Stimulated activated CD4-positive, alpha-beta T cell treated with anti-CD3 and anti-CD28 coated beads, Interleukin-15, amount 100 ng/mL, for 48 hours (primary cell): Measurements from ENCODE around the gene UCMA.

Experiments used
- DNase-seq, 2 donors: peaks; one replicate each; pipeline ENCODE4 v3.0.0-alpha.2; 2020; ENCODE audit warnings: low read depth in 2 of 2

The UCMA gene

GRCh38 chr10:13187135-13187534 lies 47.0 kb downstream of the UCMA start:
- DNase-seq = no peak

- DNase-seq = no peak
Measured at GRCh38 chr10:13184730-13185514, 49.3 kb downstream of the UCMA start.

GRCh38 chr10:13184276-13184675 lies 49.9 kb downstream of the UCMA start:
- no peak for DNase-seq

- no peak for DNase-seq
Measured at GRCh38 chr10:13183625-13184024, 50.5 kb downstream of the UCMA start.

- DNase-seq = no peak
Measured at GRCh38 chr10:13182424-13182823, 51.8 kb downstream of the UCMA start.

- DNase-seq = peak in 1 of 2 donors; percentile 2
Measured at GRCh38 chr10:13180788-13181187, 53.4 kb downstream of the UCMA start.

GRCh38 chr10:13173616-13174015 lies 60.6 kb downstream of the UCMA start:
- DNase-seq = no peak
